Fibroblast of villous mesenchyme (primary cell): ENCODE data around the gene UBTD2. TPM values are rescaled to one million over a fixed set of nuclear protein-coding genes. Genes with fewer than 3 reads are reported as not detected.
"Not testable (repeated sequence)": the region's sequence is repeated elsewhere in the genome, so short reads cannot be mapped to it uniquely, and the experiment has no call there.

Experiments
- DNase-seq: peaks from one replicate; pipeline ENCODE4 v3.0.0-alpha.2; 2010; ENCODE audit warnings: low read depth
- H3K4me3 ChIP-seq: 2 replicates; pipeline ENCODE4 v1.5.1; 2011; ENCODE audit warnings: low read depth, mild to moderate bottlenecking, low read length
- CTCF ChIP-seq: IDR thresholded peaks from 2 replicates; pipeline ENCODE4 v1.5.1; 2012; ENCODE audit warnings: low read depth, mild to moderate bottlenecking, low read length; ENCODE audit not compliant: insufficient read depth
- total RNA-seq: library from RNA; depleted of rRNA; stranded (reverse); fragments of >200 nt; gene quantifications from 2 replicates; pipeline ENCODE4 v1.2.3, GENCODE V29; 2012

UBTD2 gene
- total RNA-seq, 1 donor: 23.7 TPM

DNA sequence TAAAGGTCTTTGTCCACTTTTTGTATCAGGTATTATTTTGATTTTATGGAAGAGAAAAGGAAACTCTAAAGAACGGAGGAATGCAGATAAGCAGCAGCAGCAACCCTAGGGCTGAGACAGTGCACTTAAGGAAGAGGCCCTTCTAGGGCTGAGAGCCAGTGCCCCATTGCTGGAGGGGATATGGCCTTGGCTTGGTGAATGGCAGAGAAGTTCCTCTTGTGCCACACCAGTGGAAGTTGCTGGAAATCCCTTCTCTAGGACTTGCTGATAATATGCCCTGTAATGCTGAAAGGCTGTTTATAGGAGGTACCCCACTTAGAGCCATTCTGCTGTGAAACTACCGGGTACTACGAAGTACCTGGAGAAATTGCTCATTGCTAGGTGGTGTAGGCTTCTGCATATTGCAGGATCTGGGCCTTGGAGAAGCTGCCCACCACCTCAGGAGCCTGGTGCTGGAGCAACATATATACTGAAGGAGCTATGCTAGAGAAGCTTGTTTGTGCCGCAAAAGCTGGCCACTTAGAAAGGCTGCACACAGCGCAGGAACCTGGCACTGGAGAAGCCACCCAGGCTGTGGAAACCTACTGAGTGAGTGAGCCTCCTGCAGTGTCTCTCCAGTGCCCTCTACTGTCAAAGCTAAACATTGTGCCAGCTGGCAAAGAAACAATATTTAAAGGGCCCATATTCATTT, 9.6 kb upstream of the UBTD2 start:
- no peak overlapping the region for H3K4me3 ChIP-seq
- DNase-seq: peak; percentile 84

DNA sequence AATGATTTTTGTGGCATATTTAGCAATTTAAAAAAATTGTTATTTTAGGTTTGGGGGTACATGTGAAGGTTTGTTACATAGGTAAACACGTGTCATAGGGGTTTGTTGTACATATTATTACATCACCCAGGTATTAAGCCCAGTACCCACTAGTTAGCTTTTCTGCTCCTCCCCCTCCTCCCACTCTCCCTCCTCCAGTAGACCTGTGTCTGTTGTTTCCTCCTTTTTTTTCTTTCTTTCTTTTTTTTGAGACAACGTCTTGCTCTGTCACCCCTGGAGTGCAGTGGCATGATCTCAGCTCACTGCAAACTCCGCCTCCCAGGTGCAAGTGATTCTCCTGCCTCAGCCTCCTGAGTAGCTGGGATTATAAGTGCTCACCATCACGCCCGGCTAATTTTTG, 8.3 kb upstream of the UBTD2 start:
- not testable (repeated sequence) for H3K4me3 ChIP-seq

More for the DNA sequence above, 9.6 kb upstream of the UBTD2 start:
- peak; percentile 96 for TF ChIP-seq CTCF

DNA sequence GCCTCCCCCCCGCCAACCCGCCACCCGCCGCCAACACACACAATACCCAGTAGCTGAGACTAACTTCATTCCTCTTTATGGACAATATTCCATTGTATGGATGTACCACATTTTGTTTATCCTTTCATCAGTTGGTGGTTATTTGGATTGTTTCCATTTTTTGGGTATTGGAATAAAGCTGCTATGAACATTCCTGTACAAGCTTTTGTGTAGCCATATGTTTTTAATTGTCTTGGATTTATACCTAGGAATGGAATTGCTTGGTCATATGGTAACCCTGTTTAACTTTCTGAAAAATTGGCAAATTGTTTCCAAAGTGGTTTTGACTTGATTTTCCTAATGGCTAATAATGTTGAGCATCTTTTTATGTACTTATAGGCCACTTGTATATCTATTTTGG, 4.9 kb upstream of the UBTD2 start:
- TF ChIP-seq CTCF: no peak
- no peak overlapping the region for H3K4me3 ChIP-seq
- no peak for DNase-seq

More for the DNA sequence above, 8.3 kb upstream of the UBTD2 start:
- not testable (repeated sequence) for DNase-seq

DNA sequence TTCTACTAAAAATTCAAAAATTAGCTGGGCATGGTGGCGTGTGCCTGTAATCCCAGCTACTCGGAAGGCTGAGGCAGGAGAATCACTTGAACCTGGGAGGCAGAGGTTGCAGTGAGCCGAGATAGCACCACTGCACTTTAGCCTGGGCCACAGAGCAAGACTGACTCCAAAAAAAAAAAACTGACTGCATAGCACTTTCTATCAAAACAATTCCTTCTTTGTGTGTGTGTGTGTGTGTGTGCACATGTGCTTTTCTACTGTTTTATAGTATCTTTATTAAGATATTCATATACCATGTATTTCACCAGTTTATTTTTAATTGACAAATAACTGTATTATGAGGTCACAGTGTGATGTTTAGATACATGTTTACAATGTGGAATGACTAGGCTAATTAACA, 3.6 kb upstream of the UBTD2 start:
- H3K4me3 ChIP-seq: not testable (repeated sequence)

GRCh38 chr5:172285226-172286143, 1.9 kb upstream of the UBTD2 start:
- TF ChIP-seq CTCF: no peak
- H3K4me3 ChIP-seq: no peak overlapping the region
- DNase-seq: no peak

More for the DNA sequence above, 3.6 kb upstream of the UBTD2 start:
- not testable (repeated sequence) for DNase-seq

DNA sequence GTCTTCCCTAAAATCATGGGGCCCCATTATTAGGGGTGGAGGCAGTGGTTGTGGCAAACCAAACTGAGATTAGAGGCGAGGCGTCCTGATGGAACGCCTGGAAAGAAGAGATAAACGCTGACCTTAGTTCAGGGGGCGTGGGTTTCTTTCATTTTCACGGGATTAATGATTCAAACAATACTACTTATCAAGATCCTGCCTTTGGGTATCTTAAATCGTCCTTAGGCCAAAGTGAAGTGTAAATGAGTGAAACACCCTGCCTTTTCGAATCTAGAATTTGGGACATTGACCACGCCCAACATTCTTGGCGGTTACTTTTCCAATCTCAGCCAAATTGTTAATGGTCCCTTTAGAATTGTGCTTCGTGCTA, 1.0 kb upstream of the UBTD2 start:
- H3K4me3 ChIP-seq: peak overlapping the region; percentile 75
- no peak for TF ChIP-seq CTCF
- peak; percentile 53 for DNase-seq

- no peak for TF ChIP-seq CTCF
- H3K4me3 ChIP-seq: peak overlapping the region; percentile 89
- DNase-seq: peak; percentile 85
Observed at GRCh38 chr5:172283862-172284610, 472 bp upstream of the UBTD2 start.
